Erythroblast (primary cell): ENCODE results near the gene PRKAR1B.

ENCODE experiments used
- GATA1 ChIP-seq: IDR thresholded peaks from 2 replicates; pipeline ENCODE4 v1.6.1; 2011; ENCODE audit warnings: low read depth, mild to moderate bottlenecking, control low read depth, low read length, moderate library complexity
- POLR2A ChIP-seq: IDR thresholded peaks from 2 replicates; pipeline ENCODE4 v1.6.1; 2011; ENCODE audit warnings: mild to moderate bottlenecking, low read length

GRCh38 chr7:590731-591551 lies 136.1 kb downstream of the PRKAR1B start:
- TF ChIP-seq POLR2A (no peak), GATA1 (no peak)
